ENCODE data around the gene KRT38.

The KRT38 gene

GRCh38 chr17:41393294-41393693, 47.5 kb downstream of the KRT38 start:
- no peak for TF ChIP-seq CTCF (IDR thresholded peaks at IDR 0.05; ENCODE audit: borderline replicate concordance, insufficient read depth, low read depth, low read length)

DNA sequence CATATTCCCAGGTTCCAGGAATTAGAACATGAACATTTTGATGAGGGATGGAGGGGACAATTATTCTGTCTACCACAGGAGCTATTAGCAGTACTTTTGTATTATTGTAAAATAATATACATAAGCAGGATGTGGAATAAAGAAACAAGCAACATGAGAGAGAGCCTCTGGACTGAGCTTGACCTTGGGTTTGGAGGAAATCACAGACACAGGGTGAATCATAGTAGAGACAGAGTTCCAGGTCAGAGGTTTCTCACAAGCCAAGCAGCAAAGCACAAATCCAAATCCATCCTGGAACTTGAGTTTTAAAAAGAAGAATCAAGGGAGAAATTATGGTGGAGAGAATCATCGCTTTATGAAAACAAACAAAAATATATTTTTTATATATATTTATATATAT, 48.5 kb downstream of the KRT38 start:
- no peak overlapping the region for H3K4me3 ChIP-seq (ENCODE audit: low read depth, low read length)
- no peak for TF ChIP-seq CTCF (IDR thresholded peaks at IDR 0.05; ENCODE audit: borderline replicate concordance, insufficient read depth, low read depth, low read length)

More at GRCh38 chr17:41393294-41393693, 47.5 kb downstream of the KRT38 start:
- no peak overlapping the region for H3K4me3 ChIP-seq (ENCODE audit: low read depth, low read length)

GRCh38 chr17:41391535-41391934, 49.2 kb downstream of the KRT38 start:
- no peak for TF ChIP-seq CTCF (IDR thresholded peaks at IDR 0.05; ENCODE audit: borderline replicate concordance, insufficient read depth, low read depth, low read length)
- H3K4me3 ChIP-seq (ENCODE audit: low read depth, low read length), result no peak overlapping the region

GRCh38 chr17:41390411-41390938, 50.3 kb downstream of the KRT38 start:
- TF ChIP-seq CTCF (IDR thresholded peaks at IDR 0.05; ENCODE audit: borderline replicate concordance, insufficient read depth, low read depth, low read length), result no peak
- no peak overlapping the region for H3K4me3 ChIP-seq (ENCODE audit: low read depth, low read length)

DNA sequence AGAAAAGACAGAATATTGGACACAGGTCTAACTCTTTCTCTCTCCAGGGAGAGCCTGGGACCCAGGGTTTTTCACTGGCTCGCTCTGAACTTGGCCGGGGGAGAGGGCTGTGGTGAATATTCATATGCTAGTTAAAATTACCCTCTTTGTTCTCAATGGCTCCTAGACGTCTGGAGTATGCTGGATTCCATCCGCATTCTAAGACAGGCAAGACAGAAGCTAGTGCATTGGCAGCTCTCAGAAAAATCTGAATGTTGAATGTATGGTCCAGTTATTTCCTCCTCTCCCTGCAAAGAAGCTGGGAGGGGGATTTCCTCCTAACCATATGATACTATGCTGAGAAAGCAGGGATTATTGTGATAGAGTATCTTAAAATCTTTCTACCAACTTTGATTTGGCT, 53.1 kb downstream of the KRT38 start:
- H3K4me3 ChIP-seq (ENCODE audit: low read depth, low read length), result no peak overlapping the region
- TF ChIP-seq CTCF (IDR thresholded peaks at IDR 0.05; ENCODE audit: borderline replicate concordance, insufficient read depth, low read depth, low read length), result no peak

DNA sequence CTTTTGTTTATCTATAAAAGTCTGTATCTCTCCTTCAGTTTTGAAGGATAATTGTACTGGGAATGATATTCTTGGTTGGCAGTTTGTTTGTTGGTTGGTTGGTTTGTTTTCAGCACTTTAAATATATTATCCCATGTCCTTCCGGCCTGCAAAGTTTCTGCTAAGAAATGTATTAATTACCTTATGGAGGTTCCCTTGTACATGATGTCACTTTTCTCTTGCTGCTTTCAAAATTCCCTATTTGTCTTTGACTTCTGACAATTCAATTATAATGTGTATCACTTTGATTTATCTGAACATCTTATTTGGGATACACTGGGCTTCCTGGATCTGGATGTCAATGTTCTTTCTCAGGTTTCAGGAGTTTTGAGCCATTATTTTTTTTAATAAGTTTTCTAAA, 54.6 kb downstream of the KRT38 start:
- H3K4me3 ChIP-seq (ENCODE audit: low read depth, low read length), result no peak overlapping the region
- no peak for TF ChIP-seq CTCF (IDR thresholded peaks at IDR 0.05; ENCODE audit: borderline replicate concordance, insufficient read depth, low read depth, low read length)
